GM10248 (cell line): ENCODE data around the gene RNASE8.

Experiments
- CTCF ChIA-PET: fragments of 300-600 bp; sonication (Branson Sonifier 250); formaldehyde crosslinking; extraction: SDS; loops from one replicate; lab custom pipeline; 2021; ENCODE audit warnings: antibody characterized with exemption; lab: Yijun Ruan, JAX
- POLR2A ChIA-PET: fragments of 350-650 bp; sonication (Branson Sonifier 250); formaldehyde crosslinking; extraction: SDS; loops from one replicate; lab custom pipeline; 2020; ENCODE audit warnings: antibody characterized with exemption; lab: Yijun Ruan, JAX
- DNase-seq: peaks from one replicate; pipeline ENCODE4 v3.0.0; 2012; ENCODE audit errors: extremely low spot score
- TF ChIP-seq, protein P1 (sequence below): IDR thresholded peaks from 2 replicates; pipeline ENCODE4 v1.5.1; 2012; ENCODE audit warnings: mild to moderate bottlenecking, low read depth; ENCODE audit errors: extremely low read depth, missing control alignments, control extremely low read depth

The RNASE8 gene

DNA sequence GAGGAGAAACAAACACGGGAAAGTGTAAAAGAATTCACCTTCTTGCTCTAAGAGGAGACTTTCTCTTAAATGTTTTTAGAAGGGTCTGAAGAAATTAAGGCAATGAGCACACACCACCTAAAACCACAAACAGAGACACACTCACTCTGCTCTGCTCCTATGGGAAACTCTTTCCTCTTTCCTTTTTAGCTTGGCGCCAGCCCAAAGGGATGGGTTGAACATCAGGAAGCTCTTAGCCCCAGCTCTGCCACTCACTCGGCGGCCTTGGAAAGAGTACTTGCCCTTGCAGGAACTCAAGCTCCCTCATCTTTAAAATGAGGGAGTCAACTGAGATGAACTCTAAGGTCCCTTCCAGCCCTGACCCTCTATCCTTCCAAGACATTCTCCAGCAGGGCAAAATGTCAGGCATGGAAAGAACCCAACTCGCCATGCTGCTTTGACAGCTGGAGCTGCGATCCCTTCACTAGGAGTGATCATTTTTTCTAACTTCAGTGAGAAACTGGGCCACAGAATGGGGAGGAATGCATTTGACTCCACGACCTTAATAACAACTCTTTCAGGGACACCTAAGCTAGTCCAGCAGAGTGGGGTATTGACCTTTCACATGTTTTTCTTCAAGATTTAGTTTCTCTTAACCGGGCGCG lies 980 bp upstream of the RNASE8 start:
- CTCF ChIA-PET: interaction anchor here (0.9 to 2.7 kb wide), 6 partner anchors 9 to 51 kb away, joined by 3 to 11 read pairs (median 4); no protein-coding TSS in a partner anchor
- POLR2A ChIA-PET: no interaction called here
- TF ChIP-seq, protein P1, sequence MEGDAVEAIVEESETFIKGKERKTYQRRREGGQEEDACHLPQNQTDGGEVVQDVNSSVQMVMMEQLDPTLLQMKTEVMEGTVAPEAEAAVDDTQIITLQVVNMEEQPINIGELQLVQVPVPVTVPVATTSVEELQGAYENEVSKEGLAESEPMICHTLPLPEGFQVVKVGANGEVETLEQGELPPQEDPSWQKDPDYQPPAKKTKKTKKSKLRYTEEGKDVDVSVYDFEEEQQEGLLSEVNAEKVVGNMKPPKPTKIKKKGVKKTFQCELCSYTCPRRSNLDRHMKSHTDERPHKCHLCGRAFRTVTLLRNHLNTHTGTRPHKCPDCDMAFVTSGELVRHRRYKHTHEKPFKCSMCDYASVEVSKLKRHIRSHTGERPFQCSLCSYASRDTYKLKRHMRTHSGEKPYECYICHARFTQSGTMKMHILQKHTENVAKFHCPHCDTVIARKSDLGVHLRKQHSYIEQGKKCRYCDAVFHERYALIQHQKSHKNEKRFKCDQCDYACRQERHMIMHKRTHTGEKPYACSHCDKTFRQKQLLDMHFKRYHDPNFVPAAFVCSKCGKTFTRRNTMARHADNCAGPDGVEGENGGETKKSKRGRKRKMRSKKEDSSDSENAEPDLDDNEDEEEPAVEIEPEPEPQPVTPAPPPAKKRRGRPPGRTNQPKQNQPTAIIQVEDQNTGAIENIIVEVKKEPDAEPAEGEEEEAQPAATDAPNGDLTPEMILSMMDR: no peak
- no peak for DNase-seq

DNA sequence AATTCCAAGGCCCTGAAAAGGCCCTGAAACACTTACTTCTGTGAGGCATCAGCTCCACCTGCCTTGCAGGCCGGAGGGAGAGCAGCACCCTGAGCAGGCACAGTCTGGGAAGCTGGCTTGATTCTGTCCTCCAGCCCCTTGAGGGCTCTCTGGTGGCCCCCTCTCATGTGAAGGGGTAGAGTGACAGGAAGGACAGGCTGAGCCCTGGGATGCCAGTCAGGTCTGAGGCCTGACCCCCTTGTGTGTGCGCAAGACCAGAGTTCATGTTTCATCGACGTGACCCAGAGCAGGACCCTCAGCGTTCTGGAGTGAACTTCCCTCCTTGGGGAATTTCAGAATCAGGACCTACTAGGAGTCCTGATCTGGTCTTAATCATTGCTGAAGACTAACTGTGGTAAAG lies 1.3 kb downstream of the RNASE8 start:
- CTCF ChIA-PET: interaction anchor here (0.9 to 2.2 kb wide), 8 partner anchors 10 to 98 kb away, joined by 3 to 11 read pairs (median 4); partner anchors contain the start of gene ARHGEF40
- POLR2A ChIA-PET: no interaction called here
- TF ChIP-seq, protein P1: no peak
- no peak for DNase-seq

DNA sequence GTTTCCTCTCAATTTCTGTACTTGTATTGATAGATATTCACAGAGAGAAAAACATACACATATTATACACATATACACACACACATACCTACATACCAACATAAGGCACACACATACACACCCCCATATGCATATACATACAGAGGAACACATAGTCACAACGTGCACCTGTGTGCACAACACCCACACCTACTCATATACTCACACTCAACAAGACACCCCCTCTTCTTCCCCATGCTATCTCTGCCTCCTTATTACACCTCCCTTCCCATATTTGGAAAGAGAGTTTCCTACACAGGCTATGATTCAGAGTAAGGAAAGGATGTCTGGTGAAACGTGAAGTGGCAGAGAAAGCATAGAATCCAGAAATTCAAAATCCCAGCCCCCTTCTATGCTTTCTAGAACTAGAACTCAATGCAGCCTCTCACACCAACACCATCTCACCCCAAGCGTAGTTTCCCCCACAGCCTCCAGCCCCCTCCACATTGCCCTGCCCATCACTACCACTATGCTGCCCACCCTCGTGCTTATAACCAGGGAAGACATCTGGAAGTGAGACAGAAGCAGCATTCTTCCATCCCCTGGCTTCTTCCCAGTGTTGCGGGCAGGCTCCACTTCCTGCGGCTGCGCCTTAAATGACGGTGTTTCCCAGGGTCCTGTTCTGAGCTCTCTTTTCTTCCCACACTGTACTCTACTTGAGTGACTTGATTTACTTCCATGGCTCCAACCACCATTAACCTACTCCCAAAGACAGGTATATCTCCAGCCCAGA lies 2.4 kb downstream of the RNASE8 start:
- no peak for DNase-seq
- POLR2A ChIA-PET: no interaction called here
- CTCF ChIA-PET: interaction anchor here (0.6 to 2.2 kb wide), 3 partner anchors 8 to 45 kb away, joined by 3 to 11 read pairs (median 3); no protein-coding TSS in a partner anchor
- TF ChIP-seq, protein P1: no peak

DNA sequence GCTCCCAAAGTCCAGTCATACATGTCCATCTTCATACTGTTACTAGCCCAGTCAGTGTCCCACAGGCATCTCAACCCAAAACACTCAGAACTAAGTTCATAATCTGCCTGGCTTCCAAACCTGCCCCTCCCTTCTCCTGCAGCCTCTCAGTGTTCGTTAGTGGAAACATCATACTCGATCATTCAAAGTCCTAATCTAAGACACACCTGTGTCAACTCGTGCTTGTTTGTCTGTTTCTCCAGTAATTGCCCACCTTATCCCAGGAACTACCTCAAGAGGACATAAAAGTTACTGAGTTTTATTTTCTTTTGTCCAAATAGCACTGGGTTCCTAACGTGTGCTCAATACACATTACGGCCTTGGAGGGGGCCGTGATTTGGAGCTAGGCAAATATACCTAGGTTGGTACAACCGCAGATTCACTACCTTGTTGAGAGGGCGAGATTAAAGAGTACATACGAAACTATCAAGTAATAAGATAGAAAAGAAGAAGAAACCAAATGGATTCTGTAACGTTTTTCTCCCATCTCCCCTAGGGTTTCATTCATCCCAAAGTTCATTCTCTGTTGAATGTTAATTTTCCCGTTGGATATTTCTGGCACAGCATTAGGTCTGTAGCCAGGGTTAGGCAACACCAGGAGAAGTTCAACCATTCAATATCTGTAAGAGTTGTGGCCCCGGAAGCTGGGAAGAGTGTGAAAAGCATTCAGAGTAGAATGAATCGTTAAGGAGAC lies 3.2 kb downstream of the RNASE8 start:
- TF ChIP-seq, protein P1: no peak
- DNase-seq: no peak
- POLR2A ChIA-PET: no interaction called here
- CTCF ChIA-PET: interaction anchor here (0.6 to 2.4 kb wide), 4 partner anchors 21 to 46 kb away, joined by 3 to 13 read pairs (median 5); no protein-coding TSS in a partner anchor

DNA sequence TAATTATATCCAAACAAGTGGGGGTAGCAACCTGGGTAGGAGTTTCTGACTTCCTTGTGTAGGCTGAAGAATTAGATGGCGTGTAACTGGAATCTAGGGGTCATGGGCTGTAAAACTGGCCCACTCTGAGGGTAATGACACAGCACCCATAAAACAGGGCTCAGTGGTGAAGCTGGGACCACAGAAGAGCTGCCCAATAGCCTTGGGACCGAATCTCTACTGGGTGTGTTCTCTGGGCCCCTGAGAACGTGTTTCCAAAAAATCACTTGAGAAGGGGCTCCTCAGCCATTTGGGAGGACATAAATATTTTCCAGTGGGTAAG lies 3.7 kb downstream of the RNASE8 start:
- no peak for DNase-seq
- POLR2A ChIA-PET: no interaction called here
- CTCF ChIA-PET: interaction anchor here (0.9 to 2.4 kb wide), 4 partner anchors 12 to 90 kb away, joined by 3 to 13 read pairs (median 6); no protein-coding TSS in a partner anchor
- TF ChIP-seq, protein P1: no peak

DNA sequence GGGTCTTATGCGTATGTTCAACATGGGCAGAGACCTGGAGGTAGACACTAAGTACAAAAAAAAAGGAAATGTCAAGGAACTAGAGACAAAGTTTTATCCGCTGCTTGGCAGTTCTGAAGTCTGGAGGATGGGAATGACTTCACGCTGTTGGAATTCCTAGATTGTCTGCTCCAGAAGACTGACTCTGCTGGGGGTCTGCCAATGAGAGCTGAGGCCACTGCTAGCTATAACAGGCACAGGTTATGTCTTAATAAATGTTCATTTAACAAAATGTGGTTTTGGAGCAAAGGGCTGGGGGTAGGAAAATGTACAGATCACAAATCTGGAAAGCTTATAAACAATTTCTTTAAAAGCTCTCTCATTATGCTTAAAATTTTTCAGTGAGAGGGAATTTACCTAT lies 5.9 kb downstream of the RNASE8 start:
- no peak for DNase-seq
- POLR2A ChIA-PET: no interaction called here
- TF ChIP-seq, protein P1: no peak
- CTCF ChIA-PET: interaction anchor here (0.9 to 2.1 kb wide), 4 partner anchors 29 to 206 kb away, joined by 3 to 10 read pairs (median 4); no protein-coding TSS in a partner anchor
